Stimulated activated memory B cell treated with anti-CD40 and anti-IgM and Interleukin-4, amounts not matched to agents 10 μg/mL and 1 μg/mL and 100 μg/mL, for 72 hours (primary cell): ENCODE measurements around the gene PLPP6.
A peak's percentile ranks its signal among the peaks of the same experiment; 100 is the strongest.

Experiments used
- ATAC-seq: fragments of 150-1000 bp; cut with Tn5 transposase; 2 replicates; pipeline ENCODE4 v1.10.0; 2021
- H3K27ac Mint-ChIP-seq: one replicate; pipeline ENCODE4 v1.8.0; 2022; ENCODE audit warnings: mild to moderate bottlenecking, mixed read lengths
- H3K27me3 Mint-ChIP-seq: one replicate; pipeline ENCODE4 v1.8.0; 2022; ENCODE audit warnings: mixed read lengths
- H3K36me3 Mint-ChIP-seq: one replicate; pipeline ENCODE4 v1.8.0; 2022; ENCODE audit warnings: mixed read lengths
- H3K4me1 Mint-ChIP-seq: one replicate; pipeline ENCODE4 v1.8.0; 2022; ENCODE audit warnings: mixed read lengths
- H3K4me3 Mint-ChIP-seq: one replicate; pipeline ENCODE4 v1.8.0; 2022; ENCODE audit warnings: mild to moderate bottlenecking, moderate library complexity, mixed read lengths
- H3K9me3 Mint-ChIP-seq: one replicate; pipeline ENCODE4 v1.8.0; 2022; ENCODE audit warnings: mixed read lengths

PLPP6 gene

DNA sequence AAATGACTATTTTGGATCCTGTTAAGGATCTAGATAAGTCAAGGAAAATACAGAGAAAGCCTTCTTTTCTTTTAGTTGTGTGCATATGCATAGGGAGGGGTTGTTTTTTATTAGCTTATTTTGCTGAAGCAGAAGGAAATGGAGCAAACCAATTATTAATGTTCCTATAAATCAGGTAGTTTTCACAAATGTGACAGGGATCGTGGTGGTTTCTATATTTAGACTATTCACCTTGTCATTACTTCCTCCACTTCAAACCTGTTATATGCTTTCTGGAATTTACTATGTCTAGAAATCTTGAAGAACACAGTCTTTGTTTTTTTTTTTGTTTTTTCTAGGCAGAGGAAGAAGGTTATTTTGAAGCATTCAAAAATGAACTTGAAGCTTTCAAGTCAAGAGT is 39.4 kb downstream of the PLPP6 start:
- Mint-ChIP-seq H3K4me3 (no peak overlapping the region), H3K36me3 (peaks cover 30% of the 10 kb centered on the region), H3K27me3 (no peaks in the 10 kb centered on the region), H3K4me1 (peaks cover 7% of the 10 kb centered on the region), H3K9me3 (no peaks in the 10 kb centered on the region), H3K27ac (peak overlapping the region; percentile 39)
- ATAC-seq: no peak

GRCh38 chr9:4704129-4704528 is 42.0 kb downstream of the PLPP6 start:
- ATAC-seq: no peak
- Mint-ChIP-seq H3K27me3 (no peaks in the 10 kb centered on the region), H3K27ac (no peak overlapping the region), H3K4me3 (no peak overlapping the region), H3K4me1 (peaks cover 7% of the 10 kb centered on the region), H3K9me3 (no peaks in the 10 kb centered on the region), H3K36me3 (peaks cover 39% of the 10 kb centered on the region)

- H3K4me3 Mint-ChIP-seq: no peak overlapping the region
- ATAC-seq: no peak
- peak overlapping the region; percentile 11 for H3K27ac Mint-ChIP-seq
- peaks cover 44% of the 10 kb centered on the region for H3K36me3 Mint-ChIP-seq
- no peaks in the 10 kb centered on the region for H3K9me3 Mint-ChIP-seq
- no peaks in the 10 kb centered on the region for H3K27me3 Mint-ChIP-seq
- H3K4me1 Mint-ChIP-seq: peaks cover 7% of the 10 kb centered on the region
These were observed 43.9 kb downstream of the PLPP6 start for GRCh38 chr9:4706021-4706420.

DNA sequence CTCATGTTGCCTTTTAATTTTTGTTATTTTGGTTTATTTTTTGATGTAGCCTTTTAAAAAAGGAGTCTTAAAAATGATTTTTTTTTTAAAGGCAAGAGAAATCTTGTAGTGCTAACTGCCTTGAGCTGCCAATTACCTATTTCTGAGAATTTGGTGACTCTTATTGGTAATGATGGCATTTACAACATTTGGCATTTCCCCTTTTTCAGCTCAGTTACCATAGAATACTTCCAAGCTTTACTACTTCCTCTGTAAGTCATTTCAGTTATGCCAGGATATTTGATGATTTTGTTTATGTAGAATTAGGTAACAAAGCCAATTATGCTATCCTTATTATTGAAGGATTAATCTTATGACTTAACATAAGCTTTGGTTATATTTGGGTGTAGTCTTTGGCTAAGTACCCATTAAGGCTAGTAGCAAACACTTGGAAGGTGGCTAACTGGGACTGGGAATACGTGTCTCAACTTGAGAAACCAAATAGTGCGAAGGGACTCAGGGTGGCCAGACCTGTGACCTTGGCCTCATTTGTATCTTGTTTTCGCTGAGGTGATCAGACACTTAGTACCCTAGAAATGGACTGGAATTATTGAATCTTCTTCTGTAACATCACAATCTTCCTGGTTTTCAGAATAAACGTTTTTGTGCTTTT is 45.0 kb downstream of the PLPP6 start:
- Mint-ChIP-seq H3K27me3 (no peaks in the 10 kb centered on the region), H3K36me3 (peaks cover 42% of the 10 kb centered on the region), H3K4me1 (no peaks in the 10 kb centered on the region), H3K4me3 (no peak overlapping the region), H3K9me3 (no peaks in the 10 kb centered on the region), H3K27ac (no peak overlapping the region)
- no peak for ATAC-seq

DNA sequence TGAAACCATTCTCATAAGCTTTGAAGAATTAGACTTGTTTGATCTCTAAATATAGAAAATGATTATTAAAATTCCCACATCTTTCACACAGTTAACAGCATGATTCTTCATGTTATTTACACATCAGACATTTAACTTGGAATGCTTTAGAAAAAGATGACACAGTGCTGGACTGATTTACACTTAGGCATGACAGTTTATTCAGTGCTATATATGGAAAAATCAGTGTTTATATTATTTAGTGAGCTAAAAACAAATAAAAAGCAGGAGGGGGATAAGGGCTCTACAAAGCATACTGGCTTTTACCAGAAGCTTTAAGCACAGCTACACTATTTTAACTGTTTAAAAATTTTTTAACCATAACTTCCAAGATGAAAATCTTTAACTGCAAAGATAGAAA is 47.3 kb downstream of the PLPP6 start:
- peaks cover 42% of the 10 kb centered on the region for H3K36me3 Mint-ChIP-seq
- no peak overlapping the region for H3K27ac Mint-ChIP-seq
- no peak for ATAC-seq
- H3K4me1 Mint-ChIP-seq: no peaks in the 10 kb centered on the region
- H3K4me3 Mint-ChIP-seq: no peak overlapping the region
- H3K27me3 Mint-ChIP-seq: no peaks in the 10 kb centered on the region
- H3K9me3 Mint-ChIP-seq: peaks cover 5% of the 10 kb centered on the region

GRCh38 chr9:4713849-4714248 is 51.8 kb downstream of the PLPP6 start:
- H3K27me3 Mint-ChIP-seq: no peaks in the 10 kb centered on the region
- no peak for ATAC-seq
- H3K9me3 Mint-ChIP-seq: peaks cover 5% of the 10 kb centered on the region
- H3K4me3 Mint-ChIP-seq: no peak overlapping the region
- peaks cover 47% of the 10 kb centered on the region for H3K36me3 Mint-ChIP-seq
- no peaks in the 10 kb centered on the region for H3K4me1 Mint-ChIP-seq
- no peak overlapping the region for H3K27ac Mint-ChIP-seq

- ATAC-seq: no peak
- Mint-ChIP-seq H3K4me3 (no peak overlapping the region), H3K27me3 (no peaks in the 10 kb centered on the region), H3K4me1 (no peaks in the 10 kb centered on the region), H3K36me3 (peaks cover 47% of the 10 kb centered on the region), H3K27ac (no peak overlapping the region), H3K9me3 (peaks cover 5% of the 10 kb centered on the region)
These were observed 52.3 kb downstream of the PLPP6 start for GRCh38 chr9:4714266-4715016.
